ENCODE results near the gene KIF1B.
"Not testable (repeated sequence)": the region's sequence is repeated elsewhere in the genome, so short reads cannot be mapped to it uniquely, and the experiment has no call there.

Gene KIF1B

DNA sequence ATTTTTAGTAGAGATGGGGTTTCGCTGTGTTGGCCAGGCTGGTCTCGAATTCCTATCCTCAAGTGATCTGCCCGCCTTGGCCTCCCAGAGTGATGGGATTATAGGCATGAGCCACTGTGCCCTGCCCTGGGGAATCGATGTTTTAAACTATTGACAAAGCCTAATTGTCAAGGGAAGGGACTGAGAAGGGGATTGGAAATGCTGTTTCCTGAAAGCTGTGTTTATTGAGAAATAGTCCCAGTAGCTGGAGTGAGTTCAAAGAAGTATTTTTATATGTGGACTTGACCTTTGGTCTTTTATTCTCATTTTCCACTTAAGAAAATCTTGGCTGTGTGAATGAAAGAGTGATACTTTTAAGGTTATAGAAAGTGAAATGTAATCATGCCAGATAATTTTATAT lies 47.5 kb downstream of the KIF1B start:
- no peaks in the 10 kb centered on the region for H3K9me3 ChIP-seq (ENCODE audit: insufficient read depth, low read length, severe bottlenecking)
- ATAC-seq (ENCODE audit: insufficient read depth, low read depth) (no peak), DNase-seq (no peak)
- H3K4me2 ChIP-seq (ENCODE audit: insufficient read depth, low read length) = no peak overlapping the region
- no peak overlapping the region for H3K27ac ChIP-seq (ENCODE audit: low read length)
- no peaks in the 10 kb centered on the region for H3K4me1 ChIP-seq (ENCODE audit: insufficient read depth, low read length)
- H3K27me3 ChIP-seq (ENCODE audit: insufficient read depth, low read length, poor library complexity) = no peaks in the 10 kb centered on the region
- H3K79me2 ChIP-seq (ENCODE audit: insufficient read depth, low read length) = no peaks in the 10 kb centered on the region
- no peaks in the 10 kb centered on the region for H4K20me1 ChIP-seq (ENCODE audit: insufficient read depth, low read length)
- TF ChIP-seq EZH2 (IDR thresholded peaks at IDR 0.05; ENCODE audit: borderline replicate concordance, low read depth, low read length, severe bottlenecking) = no peak
- TF ChIP-seq, protein P1, sequence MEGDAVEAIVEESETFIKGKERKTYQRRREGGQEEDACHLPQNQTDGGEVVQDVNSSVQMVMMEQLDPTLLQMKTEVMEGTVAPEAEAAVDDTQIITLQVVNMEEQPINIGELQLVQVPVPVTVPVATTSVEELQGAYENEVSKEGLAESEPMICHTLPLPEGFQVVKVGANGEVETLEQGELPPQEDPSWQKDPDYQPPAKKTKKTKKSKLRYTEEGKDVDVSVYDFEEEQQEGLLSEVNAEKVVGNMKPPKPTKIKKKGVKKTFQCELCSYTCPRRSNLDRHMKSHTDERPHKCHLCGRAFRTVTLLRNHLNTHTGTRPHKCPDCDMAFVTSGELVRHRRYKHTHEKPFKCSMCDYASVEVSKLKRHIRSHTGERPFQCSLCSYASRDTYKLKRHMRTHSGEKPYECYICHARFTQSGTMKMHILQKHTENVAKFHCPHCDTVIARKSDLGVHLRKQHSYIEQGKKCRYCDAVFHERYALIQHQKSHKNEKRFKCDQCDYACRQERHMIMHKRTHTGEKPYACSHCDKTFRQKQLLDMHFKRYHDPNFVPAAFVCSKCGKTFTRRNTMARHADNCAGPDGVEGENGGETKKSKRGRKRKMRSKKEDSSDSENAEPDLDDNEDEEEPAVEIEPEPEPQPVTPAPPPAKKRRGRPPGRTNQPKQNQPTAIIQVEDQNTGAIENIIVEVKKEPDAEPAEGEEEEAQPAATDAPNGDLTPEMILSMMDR (IDR thresholded peaks at IDR 0.05; ENCODE audit: borderline replicate concordance, extremely low read depth, low read length, poor library complexity, severe bottlenecking) = no peak
- peaks cover 8% of the 10 kb centered on the region; the same call in 1 of the 2 replicates for H3K36me3 ChIP-seq (ENCODE audit: insufficient read depth, low read length)
- H3K4me3 ChIP-seq (ENCODE audit: low read depth in 1 of 2, low read length in 2 of 2) = no peak overlapping the region
- H2AFZ ChIP-seq (ENCODE audit: low read depth, low read length) = no peak overlapping the region
- no peak overlapping the region for H3K9ac ChIP-seq (ENCODE audit: low read depth, low read length)

DNA sequence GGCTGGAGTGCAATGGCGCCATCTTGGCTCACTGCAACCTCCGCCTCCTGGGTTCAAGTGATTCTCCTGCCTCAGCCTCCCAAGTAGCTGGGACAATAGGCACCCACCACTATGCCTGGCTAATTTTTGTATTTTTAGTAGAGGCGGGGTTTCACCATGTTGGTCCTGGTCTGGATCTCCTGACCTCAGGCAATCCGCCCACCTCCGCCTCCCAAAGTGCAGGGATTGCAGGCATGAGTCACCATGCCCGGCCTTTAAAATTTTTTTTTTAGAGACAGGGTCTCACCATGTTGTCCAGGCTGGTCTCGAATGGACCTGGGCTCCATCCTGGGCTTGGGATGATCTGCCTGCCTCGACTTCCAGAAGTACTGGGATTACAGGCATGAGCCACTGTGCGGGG lies 49.2 kb downstream of the KIF1B start:
- not testable (repeated sequence) for H3K27me3 ChIP-seq (ENCODE audit: insufficient read depth, low read length, poor library complexity); H3K27ac ChIP-seq (ENCODE audit: low read length); DNase-seq; H3K79me2 ChIP-seq (ENCODE audit: insufficient read depth, low read length); H3K4me1 ChIP-seq (ENCODE audit: insufficient read depth, low read length); H3K36me3 ChIP-seq (ENCODE audit: insufficient read depth, low read length); H3K4me3 ChIP-seq (ENCODE audit: low read depth in 1 of 2, low read length in 2 of 2); H4K20me1 ChIP-seq (ENCODE audit: insufficient read depth, low read length); H3K4me2 ChIP-seq (ENCODE audit: insufficient read depth, low read length); ATAC-seq (ENCODE audit: insufficient read depth, low read depth); H2AFZ ChIP-seq (ENCODE audit: low read depth, low read length); H3K9ac ChIP-seq (ENCODE audit: low read depth, low read length); H3K9me3 ChIP-seq (ENCODE audit: insufficient read depth, low read length, severe bottlenecking)

DNA sequence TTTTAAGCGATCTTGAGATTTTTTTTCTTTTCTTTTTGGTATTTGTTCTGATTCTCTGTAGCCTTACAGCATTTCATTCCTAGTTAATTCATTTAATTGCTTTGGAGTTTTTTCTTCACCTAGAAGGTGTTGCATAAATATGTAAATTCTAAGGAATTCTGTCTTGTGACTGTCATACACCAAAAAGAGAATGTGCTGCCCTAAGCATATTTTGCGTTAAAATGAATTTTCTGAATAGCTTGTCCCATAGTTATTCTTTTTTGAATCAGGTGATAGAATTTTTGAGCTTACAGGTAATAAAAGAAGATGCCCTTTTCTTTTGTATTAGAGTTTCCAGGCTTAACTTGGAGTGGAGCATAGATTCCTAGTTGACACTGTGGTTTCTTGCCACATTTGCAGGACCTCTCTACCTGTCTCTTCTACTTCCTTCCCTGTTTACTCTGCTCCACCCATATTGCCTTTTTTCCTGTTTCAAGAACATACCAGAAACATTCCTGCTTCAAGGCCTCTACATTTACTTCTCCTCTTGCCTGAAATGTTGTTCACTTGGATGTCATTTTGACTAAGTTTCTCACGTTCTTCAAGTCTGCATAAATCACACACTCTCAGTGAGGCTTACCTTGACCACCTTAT lies 53.2 kb downstream of the KIF1B start:
- Histone ChIP-seq H3K27me3 (ENCODE audit: insufficient read depth, low read length, poor library complexity) (no peaks in the 10 kb centered on the region), H3K4me2 (ENCODE audit: insufficient read depth, low read length) (no peak overlapping the region), H2AFZ (ENCODE audit: low read depth, low read length) (no peak overlapping the region), H3K4me3 (ENCODE audit: low read depth in 1 of 2, low read length in 2 of 2) (no peak overlapping the region), H3K79me2 (ENCODE audit: insufficient read depth, low read length) (no peaks in the 10 kb centered on the region), H3K27ac (ENCODE audit: low read length) (no peak overlapping the region), H3K9me3 (ENCODE audit: insufficient read depth, low read length, severe bottlenecking) (no peaks in the 10 kb centered on the region), H3K36me3 (ENCODE audit: insufficient read depth, low read length) (peaks cover 9% of the 10 kb centered on the region; the same call in 1 of the 2 replicates), H4K20me1 (ENCODE audit: insufficient read depth, low read length) (no peaks in the 10 kb centered on the region), H3K9ac (ENCODE audit: low read depth, low read length) (no peak overlapping the region), H3K4me1 (ENCODE audit: insufficient read depth, low read length) (no peaks in the 10 kb centered on the region)
- DNase-seq (no peak), ATAC-seq (ENCODE audit: insufficient read depth, low read depth) (no peak)
- no peak for TF ChIP-seq EZH2 (IDR thresholded peaks at IDR 0.05; ENCODE audit: borderline replicate concordance, low read depth, low read length, severe bottlenecking)
- TF ChIP-seq, protein P1 (IDR thresholded peaks at IDR 0.05; ENCODE audit: borderline replicate concordance, extremely low read depth, low read length, poor library complexity, severe bottlenecking) = no peak

DNA sequence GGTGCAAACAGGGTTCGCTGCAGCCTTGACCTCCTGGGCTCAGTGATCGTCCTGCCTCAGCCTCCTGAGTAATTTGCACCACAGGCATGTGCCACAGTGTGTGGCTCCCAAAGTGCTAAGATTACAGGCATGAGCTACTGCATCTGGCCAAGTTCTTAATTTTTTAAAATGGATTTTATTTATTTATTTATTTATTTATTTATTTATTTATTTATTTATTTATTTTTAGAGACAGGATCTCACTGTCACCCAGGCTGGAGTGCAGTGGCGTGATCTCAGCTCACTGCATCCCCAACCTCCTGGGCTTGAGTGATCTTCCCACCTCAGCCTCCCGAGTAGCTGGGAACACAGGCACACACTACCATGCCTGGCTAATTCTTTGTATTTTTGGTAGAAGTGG lies 54.7 kb downstream of the KIF1B start:
- H3K27me3 ChIP-seq (ENCODE audit: insufficient read depth, low read length, poor library complexity) = no peaks in the 10 kb centered on the region
- H3K9me3 ChIP-seq (ENCODE audit: insufficient read depth, low read length, severe bottlenecking) = no peaks in the 10 kb centered on the region
- H3K36me3 ChIP-seq (ENCODE audit: insufficient read depth, low read length) = peaks cover 3% of the 10 kb centered on the region; the same call in 1 of the 2 replicates
- no peak overlapping the region for H3K4me3 ChIP-seq (ENCODE audit: low read depth in 1 of 2, low read length in 2 of 2)
- TF ChIP-seq EZH2 (IDR thresholded peaks at IDR 0.05; ENCODE audit: borderline replicate concordance, low read depth, low read length, severe bottlenecking) = no peak
- TF ChIP-seq, protein P1 (IDR thresholded peaks at IDR 0.05; ENCODE audit: borderline replicate concordance, extremely low read depth, low read length, poor library complexity, severe bottlenecking) = no peak
- no peaks in the 10 kb centered on the region for H3K79me2 ChIP-seq (ENCODE audit: insufficient read depth, low read length)
- H3K4me1 ChIP-seq (ENCODE audit: insufficient read depth, low read length) = no peaks in the 10 kb centered on the region
- DNase-seq (no peak), ATAC-seq (ENCODE audit: insufficient read depth, low read depth) (no peak)
- H4K20me1 ChIP-seq (ENCODE audit: insufficient read depth, low read length) = no peaks in the 10 kb centered on the region
- H3K27ac ChIP-seq (ENCODE audit: low read length) = no peak overlapping the region
- H3K9ac ChIP-seq (ENCODE audit: low read depth, low read length) = no peak overlapping the region
- no peak overlapping the region for H3K4me2 ChIP-seq (ENCODE audit: insufficient read depth, low read length)
- no peak overlapping the region for H2AFZ ChIP-seq (ENCODE audit: low read depth, low read length)
